Neutrophil (primary cell): ENCODE data around the gene EIF2A.

Source experiments
- H3K27ac ChIP-seq: fragments of 200-600 bp; sonication (generic); 2 replicates; pipeline ENCODE4 v1.5.1; 2016; ENCODE audit warnings: mild to moderate bottlenecking, moderate library complexity
- H3K27me3 ChIP-seq: fragments of 200-600 bp; sonication (generic); 2 replicates; pipeline ENCODE4 v1.6.0; 2016; ENCODE audit warnings: mild to moderate bottlenecking
- H3K36me3 ChIP-seq: fragments of 200-600 bp; sonication (generic); 2 replicates; pipeline ENCODE4 v1.5.1; 2017
- H3K4me1 ChIP-seq, 2 experiments: fragments of 200-600 bp in 1 of 2; sonication (generic) in 1 of 2; 1 replicate in 1 of 2; 2 replicates in 1 of 2; pipeline versions ENCODE4 v1.5.1 to v1.6.1; 2013 to 2016; ENCODE audit warnings: low read depth in 1 of 2, low read length in 1 of 2, mild to moderate bottlenecking in 1 of 2, moderate library complexity in 1 of 2; ENCODE audit not compliant: control insufficient read depth in 1 of 2, insufficient read depth in 1 of 2
- H3K4me3 ChIP-seq, 2 experiments: fragments of 200-600 bp in 1 of 2; sonication (generic) in 1 of 2; 1 replicate in 1 of 2; 2 replicates in 1 of 2; pipeline ENCODE4 v1.5.1; 2013 to 2016; ENCODE audit warnings: low read depth in 1 of 2, low read length in 1 of 2, mild to moderate bottlenecking in 1 of 2, moderate library complexity in 1 of 2
- H3K9me3 ChIP-seq: fragments of 200-600 bp; sonication (generic); 2 replicates; pipeline ENCODE4 v1.5.1; 2016
- CTCF ChIP-seq: fragments of 200-600 bp; sonication (generic); IDR thresholded peaks from 2 replicates; pipeline ENCODE4 v1.5.1; 2016; ENCODE audit warnings: antibody characterized with exemption

EIF2A gene

GRCh38 chr3:150603980-150604319 lies 57.4 kb downstream of the EIF2A start:
- H3K36me3 ChIP-seq: no peaks in the 10 kb centered on the region
- H3K4me1 ChIP-seq: peaks cover 43 to 49% of the 10 kb centered on the region in 2 experiments
- no peaks in the 10 kb centered on the region for H3K9me3 ChIP-seq
- no peaks in the 10 kb centered on the region for H3K27me3 ChIP-seq
- no peak for TF ChIP-seq CTCF
- H3K4me3 ChIP-seq: peak overlapping the region; percentile 76 to 85
- H3K27ac ChIP-seq: peak overlapping the region; percentile 93

GRCh38 chr3:150605998-150606641 lies 59.5 kb downstream of the EIF2A start:
- H3K36me3 ChIP-seq: no peaks in the 10 kb centered on the region
- TF ChIP-seq CTCF: no peak
- H3K27ac ChIP-seq: peak overlapping the region; percentile 93
- H3K4me1 ChIP-seq: peaks cover 53 to 63% of the 10 kb centered on the region in 2 experiments
- peak overlapping the region; percentile 47 to 50 for H3K4me3 ChIP-seq
- no peaks in the 10 kb centered on the region for H3K9me3 ChIP-seq
- no peaks in the 10 kb centered on the region for H3K27me3 ChIP-seq

- H3K27ac ChIP-seq: peak overlapping the region; percentile 93
- peaks cover 10% of the 10 kb centered on the region for H3K36me3 ChIP-seq
- H3K4me1 ChIP-seq: peaks cover 53 to 63% of the 10 kb centered on the region in 2 experiments
- no peak for TF ChIP-seq CTCF
- no peak overlapping the region for H3K4me3 ChIP-seq
- H3K9me3 ChIP-seq: no peaks in the 10 kb centered on the region
- H3K27me3 ChIP-seq: no peaks in the 10 kb centered on the region
Observed at GRCh38 chr3:150607267-150608065, 60.9 kb downstream of the EIF2A start.

- Histone ChIP-seq H3K36me3 (peaks cover 10% of the 10 kb centered on the region), H3K4me3 (no peak overlapping the region), H3K27ac (peak overlapping the region; percentile 37), H3K9me3 (no peaks in the 10 kb centered on the region), H3K4me1 (peaks cover 38 to 45% of the 10 kb centered on the region in 2 experiments), H3K27me3 (no peaks in the 10 kb centered on the region)
- no peak for TF ChIP-seq CTCF
Observed at GRCh38 chr3:150609988-150610387, 63.4 kb downstream of the EIF2A start.

- Histone ChIP-seq H3K27me3 (no peaks in the 10 kb centered on the region), H3K27ac (peak overlapping the region; percentile 37), H3K4me3 (no peak overlapping the region), H3K9me3 (no peaks in the 10 kb centered on the region), H3K4me1 (peaks cover 30 to 37% of the 10 kb centered on the region in 2 experiments), H3K36me3 (peaks cover 10% of the 10 kb centered on the region)
- no peak for TF ChIP-seq CTCF
Observed at GRCh38 chr3:150610785-150611184, 64.2 kb downstream of the EIF2A start.
